DOHH2 (cell line): Measurements from ENCODE around the gene BAG5.

Source experiments
- CTCF ChIP-seq: fragments of 200-600 bp; sonication (generic); IDR thresholded peaks from one replicate; pipeline ENCODE4 v1.5.1; 2014; ENCODE audit warnings: antibody characterized with exemption, mild to moderate bottlenecking, low read depth, low read length; ENCODE audit not compliant: poor library complexity, severe bottlenecking
- EZH2phosphoT487 ChIP-seq: fragments of 200-600 bp; sonication (generic); IDR thresholded peaks from 2 replicates; pipeline ENCODE4 v1.6.1; 2017; ENCODE audit warnings: borderline replicate concordance, mild to moderate bottlenecking, antibody characterized with exemption, low read length, moderate library complexity, mixed read lengths

GRCh38 chr14:103545219-103545914 is 17.1 kb downstream of the BAG5 start:
- TF ChIP-seq CTCF = no peak
- no peak for TF ChIP-seq EZH2phosphoT487
